Activated T-cell treated with anti-CD3 and anti-CD28 coated beads for 1 hour (primary cell): ENCODE results near the gene WNT2B.

Experiments used
- DNase-seq: peaks from one replicate; pipeline ENCODE4 v3.0.0-alpha.2; 2020; ENCODE audit warnings: low read depth

WNT2B gene

GRCh38 chr1:112528076-112528475 is 19.3 kb downstream of the WNT2B start:
- DNase-seq: no peak

- DNase-seq: no peak
Measured at GRCh38 chr1:112529301-112529700, 20.5 kb downstream of the WNT2B start.

- DNase-seq: no peak
Measured at GRCh38 chr1:112530832-112531231, 22.1 kb downstream of the WNT2B start.

GRCh38 chr1:112532064-112532463 is 23.3 kb downstream of the WNT2B start:
- DNase-seq: no peak

- DNase-seq: no peak
Measured at GRCh38 chr1:112533029-112533428, 24.3 kb downstream of the WNT2B start.

DNA sequence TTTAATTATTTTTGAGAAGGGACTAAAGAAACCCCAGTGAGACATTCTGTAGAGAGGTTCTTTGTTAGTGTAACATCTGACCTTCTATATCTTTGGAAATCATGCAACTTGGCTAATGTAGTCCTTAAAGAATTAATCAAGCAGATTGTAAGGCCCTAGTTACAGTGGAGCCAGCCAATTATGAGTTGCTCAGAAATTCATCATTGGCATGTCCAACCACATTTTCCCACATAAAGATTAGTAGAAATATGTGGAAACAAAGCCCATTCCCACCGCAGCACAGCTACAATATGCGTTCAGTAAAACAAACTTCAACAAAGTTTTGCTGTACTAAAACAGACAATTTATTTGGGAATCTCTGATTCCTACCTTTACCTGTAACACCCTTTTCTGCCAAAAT is 27.8 kb downstream of the WNT2B start:
- DNase-seq: no peak

DNA sequence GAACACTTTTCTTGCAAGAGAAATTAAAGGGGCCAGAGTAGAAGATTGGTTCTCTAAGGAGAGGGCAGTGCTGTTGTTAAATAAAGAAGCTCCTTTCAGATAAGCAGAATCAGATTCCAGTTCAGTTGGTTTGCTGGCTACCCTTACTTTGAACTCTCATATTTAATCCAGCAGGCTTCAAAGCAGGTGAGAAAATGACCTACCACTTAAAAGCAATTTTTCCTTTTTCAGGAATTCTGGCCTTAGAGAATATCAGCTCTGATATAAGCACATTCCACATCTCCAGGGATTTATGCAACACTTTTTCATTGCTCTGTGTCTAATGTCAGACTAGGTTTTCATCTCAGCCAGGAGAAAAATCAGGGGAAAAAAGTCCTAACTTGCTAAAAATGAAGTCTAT is 28.7 kb downstream of the WNT2B start:
- no peak for DNase-seq

GRCh38 chr1:112538883-112539282 is 30.1 kb downstream of the WNT2B start:
- DNase-seq: no peak

DNA sequence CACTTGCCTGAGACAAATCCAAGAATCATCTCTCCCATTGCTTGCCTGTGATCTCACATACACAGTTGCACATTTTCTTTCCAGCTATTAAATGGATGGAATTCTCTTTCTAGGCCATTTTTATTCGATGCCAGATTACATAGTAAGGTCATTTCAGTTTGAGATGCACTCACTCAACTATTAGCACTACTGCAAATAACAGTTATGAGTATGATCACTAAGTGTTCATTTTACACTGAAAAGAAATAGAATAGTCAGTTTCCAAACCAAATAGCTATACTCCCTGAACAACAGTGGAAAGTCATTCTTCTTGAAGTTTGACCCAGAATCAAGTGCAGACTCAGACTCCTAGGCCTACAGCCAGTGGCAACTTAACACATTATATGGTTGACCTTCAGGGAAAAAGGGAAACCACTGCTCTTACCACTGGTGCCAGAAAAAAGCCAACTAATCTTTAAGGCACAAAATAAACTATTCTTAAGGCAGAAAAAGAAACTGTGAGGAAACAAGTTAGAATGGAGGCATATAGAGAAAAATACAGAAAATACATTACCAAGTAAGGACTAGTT is 31.5 kb downstream of the WNT2B start:
- no peak for DNase-seq

GRCh38 chr1:112541299-112541698 is 32.5 kb downstream of the WNT2B start:
- DNase-seq: no peak

DNA sequence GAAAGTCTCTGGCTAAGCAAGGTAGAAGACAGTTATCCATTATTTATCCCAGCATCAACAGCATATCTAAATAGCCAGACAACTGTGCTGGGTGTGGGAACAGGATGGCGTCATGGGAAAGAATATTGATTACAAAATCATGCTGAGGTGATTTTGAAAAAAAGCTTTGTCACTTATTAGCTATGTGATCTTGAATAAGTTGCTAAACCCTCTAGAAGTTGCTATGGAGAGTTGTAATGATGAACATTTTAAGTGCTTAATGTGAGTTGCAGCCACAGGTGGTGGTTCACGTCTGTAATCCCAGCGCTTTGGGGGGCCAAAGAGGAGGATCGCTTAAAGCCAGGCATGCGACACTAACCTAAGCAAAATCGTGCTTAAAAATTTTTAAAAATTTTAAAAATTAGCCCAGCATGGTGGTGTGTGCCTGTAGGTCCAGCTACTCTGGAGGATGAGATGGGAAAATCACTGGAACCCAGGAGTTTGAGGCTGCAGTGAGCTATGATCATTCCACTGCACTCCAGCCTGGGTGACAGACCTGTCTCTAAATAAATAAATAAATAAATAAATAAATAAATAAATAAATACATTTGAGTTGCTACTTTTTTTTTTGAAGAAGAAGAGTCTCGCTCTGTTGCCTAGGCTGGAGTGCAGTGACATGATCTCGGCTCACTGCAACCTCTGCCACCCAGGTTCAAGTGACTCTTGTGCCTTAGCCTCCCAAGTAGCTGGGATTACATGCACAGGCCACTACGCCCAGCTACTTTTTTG is 33.6 kb downstream of the WNT2B start:
- DNase-seq: no peak

- no peak for DNase-seq
Measured at GRCh38 chr1:112544011-112544688, 35.4 kb downstream of the WNT2B start.

DNA sequence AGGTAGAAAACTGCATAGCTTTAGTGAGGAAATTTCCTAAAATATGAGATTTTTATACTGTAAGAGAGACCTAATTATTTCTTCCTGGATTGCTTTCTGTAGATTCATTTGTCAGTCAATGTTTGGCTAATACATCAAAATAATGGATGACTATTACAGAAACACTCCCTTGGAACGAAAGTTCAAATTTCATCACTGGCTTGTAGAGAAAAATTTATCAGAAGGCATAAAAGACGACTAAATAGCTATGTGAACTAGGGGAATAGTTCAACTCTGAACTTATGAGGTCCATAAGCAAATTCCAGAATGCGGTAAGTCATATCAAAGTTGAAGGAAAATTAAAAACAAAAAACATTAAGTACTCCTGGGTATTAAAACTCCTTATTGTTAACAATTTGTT is 36.0 kb downstream of the WNT2B start:
- no peak for DNase-seq

DNA sequence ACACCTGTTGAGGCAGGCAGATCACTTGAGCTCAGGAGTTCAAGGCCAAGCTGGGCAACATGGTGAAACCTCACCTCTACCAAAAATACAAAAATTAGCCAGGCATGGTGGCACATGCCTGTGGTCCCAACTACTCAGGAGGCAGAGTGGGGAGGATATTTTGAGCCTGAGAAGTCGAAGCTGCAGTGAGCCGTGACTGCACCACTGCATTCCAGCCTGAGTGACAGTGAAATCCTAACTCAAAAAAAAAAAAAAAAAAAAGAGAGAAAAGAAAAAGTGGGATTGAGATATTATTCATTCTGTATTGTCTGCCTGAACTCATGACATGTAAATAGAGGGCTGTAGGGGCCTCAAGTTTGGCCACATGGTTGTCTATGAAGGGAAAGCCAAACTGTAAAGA is 37.3 kb downstream of the WNT2B start:
- DNase-seq: no peak

DNA sequence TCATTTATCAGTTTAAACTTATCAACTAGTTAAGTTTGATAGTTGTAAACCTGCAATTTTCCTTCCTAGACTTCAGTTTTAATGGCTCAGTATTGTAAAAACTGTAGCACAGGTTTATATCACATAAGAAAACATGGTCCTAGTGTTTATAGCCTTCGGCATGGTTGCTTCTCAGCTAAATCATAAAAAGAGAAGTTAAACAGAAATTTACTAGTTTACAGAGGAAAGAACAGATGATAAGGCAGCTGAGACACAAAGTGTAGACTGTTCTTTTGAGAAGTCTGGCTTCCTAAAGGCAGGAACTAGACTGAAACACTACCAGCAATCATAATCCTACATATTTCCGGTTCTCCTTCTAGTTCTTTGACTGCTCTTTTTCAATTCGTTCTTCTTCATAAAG is 39.8 kb downstream of the WNT2B start:
- no peak for DNase-seq

GRCh38 chr1:112549590-112549989 is 40.8 kb downstream of the WNT2B start:
- DNase-seq: no peak

GRCh38 chr1:112554411-112554810 is 45.6 kb downstream of the WNT2B start:
- no peak for DNase-seq

DNA sequence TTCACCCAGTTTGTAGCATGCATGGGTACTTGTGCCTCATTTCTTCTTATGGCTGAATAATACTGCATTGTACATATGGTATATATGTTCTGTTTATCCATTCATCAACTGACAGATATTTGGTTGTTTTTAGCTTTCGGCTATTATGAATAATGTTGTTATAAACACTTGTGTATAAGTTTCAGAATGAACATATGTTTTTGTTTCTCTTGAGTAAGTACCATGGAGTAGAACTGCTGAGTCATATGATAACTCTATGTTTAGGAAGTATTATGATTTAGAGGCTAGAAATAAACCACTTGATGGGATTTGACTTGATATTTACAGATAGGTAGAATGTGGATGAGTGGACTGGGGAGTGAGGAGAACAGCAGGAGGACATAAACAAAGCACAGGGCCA is 48.6 kb downstream of the WNT2B start:
- DNase-seq: no peak

- DNase-seq: no peak
Measured at GRCh38 chr1:112558634-112559033, 49.9 kb downstream of the WNT2B start.

DNA sequence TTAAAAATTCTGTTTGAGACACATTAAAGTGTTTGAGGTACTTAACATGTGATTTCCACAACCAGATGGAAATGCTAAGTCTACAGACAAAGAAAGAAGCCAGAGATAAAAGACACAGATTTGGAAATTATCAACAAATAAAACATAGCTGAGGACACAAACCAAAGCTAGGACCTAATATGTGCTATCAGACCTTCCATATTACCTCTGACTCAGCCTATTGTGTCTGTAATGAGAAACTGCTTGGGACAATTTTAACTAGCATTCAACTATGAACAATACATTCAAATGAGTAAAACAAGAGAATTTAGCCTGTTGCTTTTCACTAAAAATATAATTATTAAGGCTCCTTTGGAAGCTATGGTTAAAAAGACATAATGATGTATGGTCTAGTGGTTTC is 54.6 kb downstream of the WNT2B start:
- no peak for DNase-seq

- no peak for DNase-seq
Measured at GRCh38 chr1:112564081-112564480, 55.3 kb downstream of the WNT2B start.

DNA sequence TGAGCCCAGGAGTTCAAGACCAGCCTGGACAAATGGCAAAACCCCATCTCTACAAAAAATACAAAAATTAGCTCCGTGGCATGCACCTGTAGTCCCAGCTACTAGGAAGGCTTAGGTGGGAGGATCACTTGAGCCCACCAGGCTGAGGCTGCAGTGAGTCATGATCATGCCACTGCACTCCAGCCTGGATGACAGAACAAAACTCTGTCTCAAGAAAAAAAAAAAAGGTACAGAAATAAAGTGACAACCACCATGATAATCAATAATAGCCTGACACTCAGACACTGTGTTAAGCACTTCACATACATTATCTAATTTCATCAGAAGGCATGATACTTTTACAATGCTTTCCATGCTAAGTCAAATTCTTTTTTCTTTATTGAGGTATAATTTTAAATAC is 57.0 kb downstream of the WNT2B start:
- no peak for DNase-seq

GRCh38 chr1:112575154-112575804 is 66.5 kb downstream of the WNT2B start:
- no peak for DNase-seq
